K562 treated with DMSO at 1 percent for 12 hours (cell line): Measurements from ENCODE around the gene TTC4. TPM values are rescaled to one million over a fixed set of nuclear protein-coding genes. Genes with fewer than 3 reads are reported as not detected.

Source experiments
- total RNA-seq: library from RNA; unstranded; fragments of 300-600 nt; gene quantifications from 2 replicates; pipeline ENCODE4 v1.2.3, GENCODE V29; 2022; ENCODE audit not compliant: insufficient read depth

Gene TTC4, protein sequence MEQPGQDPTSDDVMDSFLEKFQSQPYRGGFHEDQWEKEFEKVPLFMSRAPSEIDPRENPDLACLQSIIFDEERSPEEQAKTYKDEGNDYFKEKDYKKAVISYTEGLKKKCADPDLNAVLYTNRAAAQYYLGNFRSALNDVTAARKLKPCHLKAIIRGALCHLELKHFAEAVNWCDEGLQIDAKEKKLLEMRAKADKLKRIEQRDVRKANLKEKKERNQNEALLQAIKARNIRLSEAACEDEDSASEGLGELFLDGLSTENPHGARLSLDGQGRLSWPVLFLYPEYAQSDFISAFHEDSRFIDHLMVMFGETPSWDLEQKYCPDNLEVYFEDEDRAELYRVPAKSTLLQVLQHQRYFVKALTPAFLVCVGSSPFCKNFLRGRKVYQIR
- total RNA-seq, result 13.5 and 18.1 TPM in 2 replicates

DNA sequence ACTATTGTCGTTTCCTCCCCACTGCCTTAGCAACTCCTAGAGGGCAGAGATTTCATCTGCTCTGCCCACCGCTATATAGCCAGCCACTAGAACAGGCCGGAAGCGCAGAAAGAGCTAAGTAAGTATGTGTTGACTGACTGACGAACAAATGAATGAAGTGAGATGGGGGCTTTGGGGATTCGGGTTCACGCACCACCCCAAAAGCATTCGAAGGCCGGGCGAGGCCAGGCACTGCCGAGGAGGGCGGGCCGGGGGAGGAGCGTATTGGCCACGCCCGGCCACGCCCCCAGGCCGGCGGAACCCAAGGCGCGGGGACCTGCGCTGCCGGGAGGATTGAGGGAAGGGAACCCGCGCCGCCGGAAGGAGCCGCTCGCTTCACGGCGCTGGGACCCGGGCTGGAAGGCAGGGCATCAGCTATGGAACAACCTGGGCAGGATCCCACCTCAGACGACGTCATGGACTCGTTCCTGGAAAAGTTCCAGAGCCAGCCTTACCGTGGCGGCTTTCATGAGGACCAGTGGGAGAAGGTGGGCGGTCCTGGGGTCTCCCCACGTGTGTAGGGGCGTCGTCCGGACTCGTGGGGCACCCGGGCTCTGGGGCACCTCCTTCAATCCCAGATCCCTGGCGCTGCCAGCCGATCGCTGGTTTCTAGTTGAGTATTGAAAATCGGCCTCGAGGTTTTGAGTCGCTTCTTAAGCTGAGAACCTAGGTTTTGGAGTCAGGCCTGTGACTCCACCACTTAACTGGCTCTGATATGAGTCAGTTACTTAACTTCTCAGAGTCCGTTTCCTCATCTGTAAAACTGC is at the start of gene TTC4:
Gene TTC4 (plus strand): TSS at position 369 of the 806 bp plus-strand sequence. CDS start 48 bp downstream, at position 417.

DNA sequence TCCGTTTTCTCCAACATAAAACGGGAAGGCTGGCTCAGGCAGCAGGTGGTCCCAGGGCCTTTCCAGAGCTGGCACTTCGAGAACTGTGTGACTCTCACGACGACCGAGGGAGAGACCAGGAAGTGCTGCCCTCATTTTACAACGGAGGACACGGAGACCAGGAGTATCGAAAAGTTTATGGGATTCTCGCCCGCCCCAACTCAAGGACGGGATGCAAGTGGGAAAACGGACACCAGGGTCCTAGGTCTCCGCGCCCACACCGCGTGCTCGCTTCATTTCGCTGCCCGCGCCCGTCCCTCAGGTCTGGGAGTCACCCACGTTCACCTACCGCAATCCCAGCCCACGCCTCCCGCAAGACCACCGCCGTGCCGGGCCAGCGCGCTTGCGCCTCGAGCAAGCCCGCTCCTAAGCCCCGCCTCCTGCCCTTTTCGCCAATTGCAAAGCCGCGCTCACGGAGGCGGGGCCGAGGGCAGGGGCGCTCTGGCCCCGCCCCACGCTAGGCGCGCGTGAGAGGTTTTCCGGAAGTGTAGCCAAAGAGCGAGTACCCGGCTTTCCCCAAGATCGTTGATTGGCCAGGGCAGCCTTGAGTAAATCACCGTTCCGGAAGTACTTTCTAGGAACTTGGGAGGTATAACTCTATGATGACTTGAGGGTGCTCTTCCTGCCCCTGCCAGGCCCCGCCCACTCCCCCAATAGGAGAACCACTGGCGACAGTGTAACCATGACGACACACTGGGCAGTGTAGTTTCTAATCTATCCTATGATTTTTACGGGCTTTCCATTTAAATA is 48.7 kb downstream of the TTC4 start, which contains the start of gene PARS2:
Gene PARS2 (minus strand): TSS at position 391 of the 789 bp plus-strand sequence. CDS start 5,362 bp downstream, outside the sequence.

Other genes starting within 250 kb of the TTC4 start
- gene ACOT11, start 167.6 kb upstream of the TTC4 start, total RNA-seq, result 0.84 and 1.2 TPM in 2 replicates
- gene FAM151A, start 92.3 kb upstream of the TTC4 start, total RNA-seq, result not detected in 2 replicates
- gene MROH7, start 74.1 kb upstream of the TTC4 start, total RNA-seq, result not detected in 2 replicates
- gene PARS2, start 48.7 kb downstream of the TTC4 start, total RNA-seq, result 6.7 and 9.7 TPM in 2 replicates
- gene TTC22, start 85.5 kb downstream of the TTC4 start, total RNA-seq, result 0.17 TPM in 1 of 2 replicates, not detected in the other
- 44.0 and 103 TPM in 2 replicates for gene DHCR24, start 171.3 kb downstream of the TTC4 start, total RNA-seq